HCT116 (cell line): ENCODE measurements around the gene AGK. TPM values are rescaled to one million over a fixed set of nuclear protein-coding genes. Genes with fewer than 3 reads are reported as not detected.

ENCODE experiments used
- ATAC-seq: fragments of 200-7000 bp; cut with Tn5 transposase; 2 replicates; pipeline ENCODE4 v1.9.1; 2020; ENCODE audit warnings: mild to moderate bottlenecking, moderate library complexity
- BruUV-seq: library from RNA; stranded (reverse); fragments of 400-500 nt; replicated peaks from 2 replicates; lab custom pipeline; 2021; lab: Mats Ljungman, UMichigan
- CTCF ChIA-PET: fragments of 300-600 bp; sonication (Branson Sonifier 250); formaldehyde crosslinking; loops from one replicate; lab custom pipeline; 2021; ENCODE audit warnings: antibody characterized with exemption; lab: Charles Lee
- POLR2A ChIA-PET: fragments of 300-600, 350-600 bp; sonication (Branson Sonifier 250); formaldehyde crosslinking; loops from one replicate; lab custom pipeline; 2021; ENCODE audit warnings: antibody characterized with exemption; lab: Charles Lee
- RAD21 ChIA-PET, 2 experiments: fragments of 300-600 bp; sonication (Branson Sonifier 250); formaldehyde crosslinking; loops; one replicate each; lab custom pipeline; 2023; ENCODE audit warnings: low total read pairs in 2 of 2; ENCODE audit not compliant: uncharacterized antibody in 2 of 2, unreplicated experiment in 2 of 2, low non-redundant PET in 1 of 2; lab: Charles Lee
- DNase-seq: peaks from one replicate; pipeline ENCODE4 v3.0.0-alpha.2; 2010; ENCODE audit warnings: low read depth, low spot score
- H2AFZ ChIP-seq: fragments of 200-600 bp; shearing (Covaris generic), sonication (generic); 2 replicates; pipeline ENCODE4 v1.6.1; 2017; ENCODE audit warnings: low read depth, mixed run types, mixed read lengths, antibody characterized with exemption, low read length; ENCODE audit not compliant: poor library complexity, severe bottlenecking
- H3K27ac ChIP-seq: 2 replicates; pipeline ENCODE4 v1.5.1; 2012; ENCODE audit warnings: low read depth, low read length
- H3K27me3 ChIP-seq: fragments of 200-600 bp; sonication (generic); 2 replicates; pipeline ENCODE4 v1.6.1; 2016; ENCODE audit warnings: mixed run types, low read length, mixed read lengths; ENCODE audit not compliant: insufficient read depth
- H3K36me3 ChIP-seq, 2 experiments: fragments of 200-500 bp in 1 of 2; fragments of 200-600 bp in 1 of 2; sonication (Bioruptor generic) in 1 of 2; sonication (generic) in 1 of 2; 2 replicates each; pipeline versions ENCODE4 v1.5.1 to v1.6.1; 2014 to 2016; ENCODE audit warnings: low read length in 2 of 2, inconsistent platforms in 1 of 2, mixed read lengths in 1 of 2, mixed run types in 1 of 2; ENCODE audit not compliant: insufficient read depth in 2 of 2, control insufficient read depth in 1 of 2
- H3K4me1 ChIP-seq, 2 experiments: fragments of 200-600 bp in 1 of 2; sonication (generic) in 1 of 2; 2 replicates each; pipeline versions ENCODE4 v1.5.1 to v1.6.1; 2012 to 2017; ENCODE audit warnings: low read length in 2 of 2, inconsistent platforms in 1 of 2, mild to moderate bottlenecking in 1 of 2, mixed read lengths in 1 of 2, mixed run types in 1 of 2, moderate library complexity in 1 of 2; ENCODE audit not compliant: insufficient read depth in 2 of 2, control insufficient read depth in 1 of 2
- H3K4me2 ChIP-seq: fragments of 200-600 bp; sonication (generic); 2 replicates; pipeline ENCODE4 v1.6.1; 2017; ENCODE audit warnings: mixed run types, low read length, mixed read lengths
- H3K4me3 ChIP-seq, 2 experiments: fragments of 200-600 bp in 1 of 2; sonication (generic) in 1 of 2; replicated peaks in 1 of 2; 2 replicates each; pipeline ENCODE4 v1.5.1; 2011 to 2016; ENCODE audit warnings: low read length in 2 of 2, control low read depth in 1 of 2, low read depth in 1 of 2, mild to moderate bottlenecking in 1 of 2, mixed read lengths in 1 of 2, mixed run types in 1 of 2
- H3K79me2 ChIP-seq: fragments of 200-600 bp; sonication (generic); 2 replicates; pipeline ENCODE4 v1.6.1; 2017; ENCODE audit warnings: mild to moderate bottlenecking, mixed run types, low read length, moderate library complexity, mixed read lengths; ENCODE audit not compliant: insufficient read depth
- H3K9ac ChIP-seq: fragments of 200-600 bp; sonication (generic); 2 replicates; pipeline ENCODE4 v1.6.1; 2016; ENCODE audit warnings: low read length, mixed read lengths
- H3K9me2 ChIP-seq: fragments of 200-600 bp; sonication (generic), shearing (Covaris generic); 2 replicates; pipeline ENCODE4 v1.6.1; 2017; ENCODE audit warnings: mixed run types, mild to moderate bottlenecking, moderate library complexity; ENCODE audit not compliant: insufficient read depth
- H3K9me3 ChIP-seq, 2 experiments: fragments of 200-500 bp in 1 of 2; fragments of 200-600 bp in 1 of 2; sonication (Bioruptor generic) in 1 of 2; sonication (generic) in 1 of 2; 2 replicates each; pipeline ENCODE4 v1.6.1; 2014 to 2017; ENCODE audit warnings: low read length in 2 of 2, mixed read lengths in 2 of 2, inconsistent platforms in 1 of 2, low read depth in 1 of 2, mild to moderate bottlenecking in 1 of 2, mixed run types in 1 of 2, moderate library complexity in 1 of 2; ENCODE audit not compliant: control insufficient read depth in 1 of 2, insufficient read depth in 1 of 2
- H4K20me1 ChIP-seq: fragments of 200-600 bp; sonication (generic), shearing (Covaris generic); 2 replicates; pipeline ENCODE4 v1.6.1; 2017; ENCODE audit warnings: mixed run types, mild to moderate bottlenecking, moderate library complexity; ENCODE audit not compliant: insufficient read depth
- ATF3 ChIP-seq: IDR thresholded peaks from 2 replicates; pipeline ENCODE4 v1.6.1; 2012
- TCF7L2 ChIP-seq: IDR thresholded peaks from 2 replicates; pipeline ENCODE4 v1.7.0; 2011; ENCODE audit warnings: borderline replicate concordance, inconsistent platforms; ENCODE audit not compliant: insufficient read depth, insufficient read length; ENCODE audit errors: extremely low read depth
- ZBTB33 ChIP-seq: IDR thresholded peaks from 2 replicates; pipeline ENCODE4 v1.6.1; 2011; ENCODE audit warnings: mild to moderate bottlenecking, low read length, moderate library complexity; ENCODE audit not compliant: insufficient replicate concordance; ENCODE audit errors: extremely low read depth
- ZNF274 ChIP-seq: fragments of 200-500 bp; sonication (Bioruptor generic); IDR thresholded peaks from 2 replicates; pipeline ENCODE4 v1.6.1; 2014; ENCODE audit warnings: mild to moderate bottlenecking, low read depth, low read length, inconsistent platforms
- intact Hi-C: fragments of 100-400 bp; cut with micrococcal nuclease; formaldehyde crosslinking; loops from 2 replicates; pipeline ENCODE4 v1.10.0; 2022
- total RNA-seq: library from RNA; stranded (reverse); gene quantifications from one replicate; pipeline ENCODE4 v1.2.1, GENCODE V29; 2021; ENCODE audit not compliant: unreplicated experiment

The AGK gene
- total RNA-seq, 1 experiment from 2014 or later, result 36.3 TPM

DNA sequence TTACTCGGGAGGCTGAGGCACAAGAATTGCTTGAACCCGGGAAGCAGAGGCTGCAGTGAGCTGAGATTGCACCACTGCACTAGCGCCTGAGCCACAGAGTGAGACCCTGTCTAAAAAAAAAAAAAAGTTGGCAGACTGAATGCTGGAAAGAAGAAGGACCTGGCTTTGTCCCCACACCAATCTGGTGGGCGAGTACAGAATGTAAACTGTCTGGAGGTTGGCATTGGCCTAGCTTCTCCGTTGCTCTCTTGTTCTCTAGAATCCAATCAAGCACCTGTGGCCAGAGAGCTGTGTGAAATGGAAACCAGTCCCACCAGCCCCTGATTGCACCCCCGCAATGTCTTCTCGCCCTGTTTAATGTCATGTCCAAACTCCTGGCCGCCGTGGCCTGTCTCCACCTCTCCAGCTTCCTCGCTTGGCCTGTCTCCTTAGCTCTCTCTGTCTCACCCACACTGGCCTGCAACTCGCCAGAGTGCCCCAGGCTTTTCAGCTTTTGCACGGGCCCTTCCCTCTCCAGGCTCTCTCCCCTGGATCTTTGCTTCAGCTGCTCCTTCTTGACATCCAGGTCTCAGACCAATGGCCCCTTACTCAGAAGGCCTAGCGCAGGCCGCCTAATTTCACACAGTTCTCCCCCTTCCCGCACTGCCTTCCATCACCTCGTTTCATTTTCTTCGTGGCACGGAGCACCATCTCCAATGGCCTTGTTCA, 670 bp upstream of the AGK start:
- ChIA-PET RAD21 (interaction anchor here in 1 of 2 experiments (1.0 kb wide), 1 partner anchor 102 kb away, joined by 3 read pairs; no protein-coding TSS in a partner anchor), POLR2A (interaction anchor here (1.0 kb wide), 1 partner anchor 536 kb away, joined by 3 read pairs; the partner anchor contains the start of gene MRPS33), CTCF (interaction anchor here (0.7 kb wide), 1 partner anchor 188 kb away, joined by 3 read pairs; the partner anchor contains the start of gene SSBP1)
- TF ChIP-seq ATF3, result no peak
- BruUV-seq, result TSS peak; percentile 86
- Histone ChIP-seq H3K9me2 (no peaks in the 10 kb centered on the region; the same call in 1 of the 2 replicates), H2AFZ (peak overlapping the region; percentile 97), H3K9ac (peak overlapping the region; percentile 80), H3K9me3 (no peaks in the 10 kb centered on the region), H3K36me3 (peaks cover 0 to 3% of the 10 kb centered on the region in 2 experiments; a peak in 1 of 4 replicates), H3K4me1 (peaks cover 4 to 15% of the 10 kb centered on the region in 2 experiments; a peak in 2 of 4 replicates), H4K20me1 (no peaks in the 10 kb centered on the region), H3K79me2 (peaks cover 22% of the 10 kb centered on the region), H3K4me3 (peak overlapping the region; percentile 83 to 85), H3K4me2 (peak overlapping the region; percentile 86), H3K27ac (peak overlapping the region; percentile 23; the same call in 1 of the 2 replicates), H3K27me3 (no peaks in the 10 kb centered on the region)
- intact Hi-C loops, result loop anchor here (10.0 kb wide), 1 partner anchor 184 kb away; the partner anchor contains the start of gene SSBP1
- no peak; the same call in 1 of the 2 replicates for ATAC-seq
- DNase-seq, result no peak

DNA sequence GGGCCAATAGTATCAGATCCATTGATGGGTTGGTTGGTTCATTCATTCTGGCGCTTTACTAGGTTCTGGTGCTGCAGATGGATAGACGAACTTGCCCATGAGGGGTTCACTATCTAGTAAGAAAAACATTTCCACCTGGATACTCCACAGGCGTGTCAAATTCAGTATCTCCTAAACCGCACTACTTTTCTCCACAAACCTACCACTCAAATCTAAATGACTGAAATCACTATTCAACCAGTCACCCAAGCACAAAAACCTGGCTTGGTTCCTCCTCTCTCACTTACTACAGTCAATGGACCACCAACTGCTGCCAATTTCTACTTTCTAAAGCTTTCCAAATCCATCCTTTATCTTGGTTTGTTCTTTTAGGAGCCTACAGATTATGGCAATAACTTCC, 572 bp downstream of the AGK start:
- CTCF ChIA-PET, result no interaction called here
- no peak overlapping the region for H2AFZ ChIP-seq
- H3K27ac ChIP-seq, result peak overlapping the region; percentile 58; the same call in 1 of the 2 replicates
- H3K4me2 ChIP-seq, result peak overlapping the region; percentile 86
- H3K4me3 ChIP-seq, result peak overlapping the region; percentile 83 to 85
- RAD21 ChIA-PET, result interaction anchor here in 1 of 2 experiments (1.0 kb wide), 1 partner anchor 101 kb away, joined by 3 read pairs; no protein-coding TSS in a partner anchor
- BruUV-seq, result no TSS peak
- H3K9ac ChIP-seq, result peak overlapping the region; percentile 80
- DNase-seq, result no peak
- H3K27me3 ChIP-seq, result no peaks in the 10 kb centered on the region
- no peaks in the 10 kb centered on the region for H3K9me3 ChIP-seq
- POLR2A ChIA-PET, result interaction anchor here (0.5 to 1.0 kb wide), 2 partner anchors 20 to 537 kb away, joined by 3 to 6 read pairs; partner anchors contain the start of gene MRPS33
- peaks cover 0 to 4% of the 10 kb centered on the region in 2 experiments; a peak in 1 of 4 replicates for H3K36me3 ChIP-seq
- no peak for ATAC-seq
- H3K9me2 ChIP-seq, result no peaks in the 10 kb centered on the region
- peaks cover 4 to 15% of the 10 kb centered on the region in 2 experiments; a peak in 2 of 4 replicates for H3K4me1 ChIP-seq
- no peaks in the 10 kb centered on the region for H4K20me1 ChIP-seq
- intact Hi-C loops, result loop anchor here (10.0 kb wide), 1 partner anchor 183 kb away; the partner anchor contains the start of gene SSBP1
- H3K79me2 ChIP-seq, result peaks cover 22% of the 10 kb centered on the region
- TF ChIP-seq ZNF274, result no peak
- no peak for TF ChIP-seq ZBTB33
- no peak for TF ChIP-seq TCF7L2
